ENCODE measurements around the gene BTNL2.

The BTNL2 gene

DNA sequence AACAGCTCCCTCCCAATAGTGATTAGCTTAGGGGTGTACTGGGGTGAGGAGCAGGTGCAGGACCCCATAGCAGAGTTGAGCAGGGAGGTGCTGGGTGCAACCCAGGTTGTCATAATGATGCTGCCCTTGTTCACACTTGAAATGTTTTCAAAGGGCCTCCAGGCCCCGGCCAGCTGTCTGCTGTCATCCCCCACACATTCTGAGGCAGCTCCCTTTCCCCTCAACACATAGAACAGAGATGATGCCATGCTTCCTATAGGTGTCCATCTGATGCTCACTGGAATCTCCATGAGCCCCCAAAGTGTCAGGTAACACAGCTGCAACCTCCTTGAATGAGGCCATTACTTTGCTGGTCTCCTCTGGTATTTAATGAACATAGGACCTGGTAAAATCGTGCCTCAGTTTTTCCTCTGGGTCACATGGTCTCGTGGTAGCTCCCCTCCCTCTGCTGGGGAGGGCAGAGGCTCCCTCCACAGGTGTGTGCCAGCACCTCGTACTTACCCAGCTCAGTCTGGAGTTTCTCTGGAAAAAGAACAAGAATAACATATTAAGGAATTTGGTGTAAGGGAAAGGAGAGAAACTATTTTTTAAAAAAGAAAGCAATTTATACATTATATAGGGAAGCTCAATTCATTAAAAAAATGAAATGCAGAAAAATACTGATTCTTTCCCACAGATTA, 5.6 kb downstream of the BTNL2 start:
- no peak for DNase-seq
- Histone ChIP-seq H3K4me1 (ENCODE audit: insufficient read depth, low read length) (no peaks in the 10 kb centered on the region), H3K4me2 (ENCODE audit: insufficient read depth, low read length) (no peak overlapping the region), H3K36me3 (ENCODE audit: insufficient read depth, low read length) (no peaks in the 10 kb centered on the region), H3K9ac (ENCODE audit: low read depth, low read length) (no peak overlapping the region), H3K9me3 (ENCODE audit: insufficient read depth, low read length, severe bottlenecking) (no peaks in the 10 kb centered on the region), H4K20me1 (ENCODE audit: insufficient read depth, low read length) (no peaks in the 10 kb centered on the region), H3K27ac (ENCODE audit: low read length) (no peak overlapping the region), H3K79me2 (ENCODE audit: insufficient read depth, low read length) (no peaks in the 10 kb centered on the region), H3K27me3 (ENCODE audit: insufficient read depth, low read length, poor library complexity) (peaks cover 28% of the 10 kb centered on the region), H2AFZ (ENCODE audit: low read depth, low read length) (no peak overlapping the region), H3K4me3 (ENCODE audit: low read depth in 1 of 2, low read length in 2 of 2) (no peak overlapping the region)
- TF ChIP-seq, protein P1, sequence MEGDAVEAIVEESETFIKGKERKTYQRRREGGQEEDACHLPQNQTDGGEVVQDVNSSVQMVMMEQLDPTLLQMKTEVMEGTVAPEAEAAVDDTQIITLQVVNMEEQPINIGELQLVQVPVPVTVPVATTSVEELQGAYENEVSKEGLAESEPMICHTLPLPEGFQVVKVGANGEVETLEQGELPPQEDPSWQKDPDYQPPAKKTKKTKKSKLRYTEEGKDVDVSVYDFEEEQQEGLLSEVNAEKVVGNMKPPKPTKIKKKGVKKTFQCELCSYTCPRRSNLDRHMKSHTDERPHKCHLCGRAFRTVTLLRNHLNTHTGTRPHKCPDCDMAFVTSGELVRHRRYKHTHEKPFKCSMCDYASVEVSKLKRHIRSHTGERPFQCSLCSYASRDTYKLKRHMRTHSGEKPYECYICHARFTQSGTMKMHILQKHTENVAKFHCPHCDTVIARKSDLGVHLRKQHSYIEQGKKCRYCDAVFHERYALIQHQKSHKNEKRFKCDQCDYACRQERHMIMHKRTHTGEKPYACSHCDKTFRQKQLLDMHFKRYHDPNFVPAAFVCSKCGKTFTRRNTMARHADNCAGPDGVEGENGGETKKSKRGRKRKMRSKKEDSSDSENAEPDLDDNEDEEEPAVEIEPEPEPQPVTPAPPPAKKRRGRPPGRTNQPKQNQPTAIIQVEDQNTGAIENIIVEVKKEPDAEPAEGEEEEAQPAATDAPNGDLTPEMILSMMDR (IDR thresholded peaks at IDR 0.05; ENCODE audit: borderline replicate concordance, extremely low read depth, low read length, poor library complexity, severe bottlenecking) = no peak
- TF ChIP-seq EZH2 (IDR thresholded peaks at IDR 0.05; ENCODE audit: borderline replicate concordance, low read depth, low read length, severe bottlenecking) = no peak
- ATAC-seq (ENCODE audit: insufficient read depth, low read depth) = no peak

DNA sequence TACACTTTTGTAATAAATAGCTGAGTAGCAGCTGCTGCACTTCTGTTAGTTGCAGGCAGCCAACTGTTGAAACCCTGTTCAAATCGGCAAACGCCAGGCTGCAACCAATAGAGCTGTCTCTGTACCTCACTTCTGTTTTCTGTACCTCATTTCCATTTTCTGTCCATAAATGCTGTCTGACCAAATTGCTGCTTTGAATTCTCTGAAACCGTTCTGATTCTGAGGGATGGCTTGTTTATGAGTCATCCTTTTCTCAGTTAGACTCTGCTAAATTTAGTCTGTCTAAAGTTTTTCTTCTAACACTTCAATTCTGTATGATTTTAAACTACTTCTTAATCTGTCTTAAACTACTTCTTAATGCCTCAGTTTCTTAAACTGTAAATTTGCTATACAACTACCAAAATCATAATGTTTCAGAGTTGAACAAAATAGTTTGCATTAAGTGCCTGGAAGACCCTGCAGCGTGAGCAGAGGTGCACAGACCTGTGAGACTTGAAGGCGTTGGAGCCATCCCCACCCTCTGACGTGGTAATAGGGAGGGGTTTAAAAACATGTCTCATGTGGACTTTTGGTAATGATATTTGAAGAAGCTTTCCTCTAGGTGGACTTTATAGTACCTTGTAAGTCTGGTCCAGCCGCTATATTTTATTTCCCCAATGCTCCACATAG, 9.6 kb downstream of the BTNL2 start:
- Histone ChIP-seq H3K36me3 (ENCODE audit: insufficient read depth, low read length) (no peaks in the 10 kb centered on the region), H3K9me3 (ENCODE audit: insufficient read depth, low read length, severe bottlenecking) (no peaks in the 10 kb centered on the region), H2AFZ (ENCODE audit: low read depth, low read length) (no peak overlapping the region), H4K20me1 (ENCODE audit: insufficient read depth, low read length) (no peaks in the 10 kb centered on the region), H3K9ac (ENCODE audit: low read depth, low read length) (no peak overlapping the region), H3K79me2 (ENCODE audit: insufficient read depth, low read length) (no peaks in the 10 kb centered on the region), H3K4me3 (ENCODE audit: low read depth in 1 of 2, low read length in 2 of 2) (no peak overlapping the region), H3K4me2 (ENCODE audit: insufficient read depth, low read length) (no peak overlapping the region), H3K27ac (ENCODE audit: low read length) (no peak overlapping the region), H3K27me3 (ENCODE audit: insufficient read depth, low read length, poor library complexity) (peaks cover 35% of the 10 kb centered on the region), H3K4me1 (ENCODE audit: insufficient read depth, low read length) (no peaks in the 10 kb centered on the region)
- DNase-seq (no peak), ATAC-seq (ENCODE audit: insufficient read depth, low read depth) (no peak)
- TF ChIP-seq, protein P1 (IDR thresholded peaks at IDR 0.05; ENCODE audit: borderline replicate concordance, extremely low read depth, low read length, poor library complexity, severe bottlenecking) = no peak

DNA sequence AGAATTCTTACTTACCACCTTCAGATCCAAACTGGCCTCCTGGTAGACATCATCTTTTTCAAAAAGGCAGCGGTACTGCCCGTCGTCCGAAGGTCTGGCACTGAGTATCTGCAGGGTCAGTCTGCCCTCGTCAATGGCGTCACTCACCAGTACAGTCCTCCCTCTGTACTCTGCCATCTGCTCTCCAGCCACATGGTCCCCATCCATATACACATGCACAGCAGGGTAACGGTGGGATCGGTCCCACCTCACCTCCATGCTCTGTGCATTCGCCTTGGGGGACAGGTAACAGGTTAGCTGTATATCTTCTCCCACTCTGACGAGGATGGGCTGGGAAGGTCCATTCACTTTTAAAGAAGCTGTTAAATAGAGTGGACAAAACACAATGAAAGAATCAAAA, 11.0 kb downstream of the BTNL2 start:
- no peak for DNase-seq
- TF ChIP-seq EZH2 (IDR thresholded peaks at IDR 0.05; ENCODE audit: borderline replicate concordance, low read depth, low read length, severe bottlenecking) = no peak
- TF ChIP-seq, protein P1 (IDR thresholded peaks at IDR 0.05; ENCODE audit: borderline replicate concordance, extremely low read depth, low read length, poor library complexity, severe bottlenecking) = no peak
- ATAC-seq (ENCODE audit: insufficient read depth, low read depth) = no peak
- H3K4me1 ChIP-seq (ENCODE audit: insufficient read depth, low read length) = no peaks in the 10 kb centered on the region
- no peak overlapping the region for H3K4me3 ChIP-seq (ENCODE audit: low read depth in 1 of 2, low read length in 2 of 2)
- no peak overlapping the region for H3K4me2 ChIP-seq (ENCODE audit: insufficient read depth, low read length)
- no peaks in the 10 kb centered on the region for H4K20me1 ChIP-seq (ENCODE audit: insufficient read depth, low read length)
- H3K9me3 ChIP-seq (ENCODE audit: insufficient read depth, low read length, severe bottlenecking) = no peaks in the 10 kb centered on the region
- H3K27me3 ChIP-seq (ENCODE audit: insufficient read depth, low read length, poor library complexity) = peaks cover 35% of the 10 kb centered on the region
- no peak overlapping the region for H3K27ac ChIP-seq (ENCODE audit: low read length)
- no peaks in the 10 kb centered on the region for H3K36me3 ChIP-seq (ENCODE audit: insufficient read depth, low read length)
- H2AFZ ChIP-seq (ENCODE audit: low read depth, low read length) = no peak overlapping the region
- H3K9ac ChIP-seq (ENCODE audit: low read depth, low read length) = no peak overlapping the region
- no peaks in the 10 kb centered on the region for H3K79me2 ChIP-seq (ENCODE audit: insufficient read depth, low read length)
